HUES48 (cell line): ENCODE results near the gene SCLT1.

Experiments used
- H3K27ac ChIP-seq: one replicate; pipeline ENCODE4 v1.7.0; 2013; ENCODE audit warnings: low read depth, low read length, inconsistent platforms
- H3K27me3 ChIP-seq: 2 replicates; pipeline ENCODE4 v1.6.1; 2013; ENCODE audit warnings: mild to moderate bottlenecking, low read length; ENCODE audit not compliant: control insufficient read depth, insufficient read depth
- H3K36me3 ChIP-seq: 2 replicates; pipeline ENCODE4 v1.6.1; 2013; ENCODE audit warnings: low read length; ENCODE audit not compliant: control insufficient read depth, insufficient read depth
- H3K4me1 ChIP-seq: 2 replicates; pipeline ENCODE4 v1.6.1; 2013; ENCODE audit warnings: mild to moderate bottlenecking, low read length; ENCODE audit not compliant: control insufficient read depth, insufficient read depth
- H3K4me3 ChIP-seq: 2 replicates; pipeline ENCODE4 v1.5.1; 2013; ENCODE audit warnings: mild to moderate bottlenecking, low read depth, low read length
- H3K9ac ChIP-seq: 2 replicates; pipeline ENCODE4 v1.6.1; 2013; ENCODE audit warnings: mild to moderate bottlenecking, low read depth, low read length, moderate library complexity
- H3K9me3 ChIP-seq: 2 replicates; pipeline ENCODE4 v1.6.1; 2013; ENCODE audit warnings: low read length; ENCODE audit not compliant: control insufficient read depth, insufficient read depth

The SCLT1 gene

GRCh38 chr4:128859887-128860677 is 233.3 kb downstream of the SCLT1 start:
- H3K4me1 ChIP-seq = peaks cover 20% of the 10 kb centered on the region
- H3K27me3 ChIP-seq = no peaks in the 10 kb centered on the region
- H3K36me3 ChIP-seq = peaks cover 99% of the 10 kb centered on the region
- H3K4me3 ChIP-seq = no peak overlapping the region
- H3K9ac ChIP-seq = no peak overlapping the region
- H3K9me3 ChIP-seq = no peaks in the 10 kb centered on the region
- no peak overlapping the region for H3K27ac ChIP-seq

GRCh38 chr4:128858879-128859671 is 234.3 kb downstream of the SCLT1 start:
- no peak overlapping the region for H3K9ac ChIP-seq
- no peak overlapping the region for H3K4me3 ChIP-seq
- H3K9me3 ChIP-seq = no peaks in the 10 kb centered on the region
- no peaks in the 10 kb centered on the region for H3K27me3 ChIP-seq
- H3K36me3 ChIP-seq = peaks cover 99% of the 10 kb centered on the region
- no peak overlapping the region for H3K27ac ChIP-seq
- H3K4me1 ChIP-seq = peaks cover 15% of the 10 kb centered on the region; the same call in 1 of the 2 replicates

DNA sequence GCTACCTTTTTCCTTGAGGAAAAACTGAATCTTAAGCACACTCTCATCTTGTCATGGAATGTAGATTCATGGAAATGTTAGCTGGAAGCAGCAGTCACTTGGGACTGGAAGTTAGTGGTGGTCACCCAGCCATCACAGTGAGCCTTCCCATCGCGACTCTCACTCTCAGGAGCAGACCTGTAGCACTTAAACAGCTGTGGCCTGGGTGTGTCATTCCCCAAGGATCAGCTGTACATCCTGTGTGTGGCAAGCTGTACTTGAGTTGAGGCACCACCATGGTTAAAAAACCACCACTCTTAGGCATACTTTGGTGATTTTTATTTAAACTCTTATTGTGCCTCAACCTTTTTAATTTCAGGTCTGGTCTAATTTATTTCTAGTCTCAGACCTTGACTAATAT is 237.1 kb downstream of the SCLT1 start:
- Histone ChIP-seq H3K4me3 (no peak overlapping the region), H3K27me3 (no peaks in the 10 kb centered on the region), H3K27ac (no peak overlapping the region), H3K4me1 (no peaks in the 10 kb centered on the region), H3K9ac (no peak overlapping the region), H3K9me3 (no peaks in the 10 kb centered on the region), H3K36me3 (peaks cover 99% of the 10 kb centered on the region)

GRCh38 chr4:128855621-128856020 is 237.7 kb downstream of the SCLT1 start:
- Histone ChIP-seq H3K4me3 (no peak overlapping the region), H3K36me3 (peaks cover 99% of the 10 kb centered on the region), H3K4me1 (no peaks in the 10 kb centered on the region), H3K9ac (no peak overlapping the region), H3K9me3 (no peaks in the 10 kb centered on the region), H3K27ac (no peak overlapping the region), H3K27me3 (no peaks in the 10 kb centered on the region)

DNA sequence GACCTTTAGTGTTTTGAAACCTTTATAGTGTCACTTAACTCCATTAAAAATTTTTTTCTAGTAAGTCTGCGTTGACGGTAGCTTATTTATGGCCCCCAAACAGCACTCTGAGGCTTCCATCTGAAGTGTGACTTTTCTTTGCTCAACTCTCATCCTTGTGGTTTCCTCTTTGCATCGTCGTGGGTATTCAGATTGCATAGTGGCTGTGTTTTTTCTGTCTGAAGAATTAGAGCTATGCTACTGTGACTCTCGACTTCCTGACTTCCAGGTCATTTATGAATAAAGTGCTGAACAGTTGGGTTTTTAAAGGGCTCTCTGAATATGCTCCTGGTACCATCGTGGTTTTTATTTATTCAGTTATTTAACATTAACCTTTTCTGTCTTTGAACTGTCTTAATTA is 238.9 kb downstream of the SCLT1 start:
- H3K9me3 ChIP-seq = no peaks in the 10 kb centered on the region
- H3K27ac ChIP-seq = no peak overlapping the region
- no peaks in the 10 kb centered on the region for H3K27me3 ChIP-seq
- no peak overlapping the region for H3K9ac ChIP-seq
- no peak overlapping the region for H3K4me3 ChIP-seq
- no peaks in the 10 kb centered on the region for H3K4me1 ChIP-seq
- H3K36me3 ChIP-seq = peaks cover 99% of the 10 kb centered on the region

DNA sequence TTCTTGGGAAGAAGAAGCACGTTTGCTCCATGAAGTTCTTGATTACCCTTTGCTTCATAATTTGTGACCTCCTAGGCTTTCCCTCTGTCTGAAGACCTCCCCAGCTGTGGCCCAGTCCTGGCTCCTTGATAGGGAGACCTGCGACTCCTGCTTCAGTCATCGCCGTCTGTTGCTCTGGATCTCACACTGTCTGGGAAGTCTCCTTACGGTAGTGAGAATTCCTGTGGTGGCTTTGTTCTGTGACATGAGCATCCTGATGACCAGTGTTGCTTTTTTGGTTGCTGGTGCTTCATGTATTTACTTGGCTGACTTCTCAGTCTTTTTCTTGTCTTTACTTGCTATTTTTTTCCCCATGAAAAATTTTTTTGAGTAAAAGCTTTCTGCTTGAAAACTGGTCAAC is 239.6 kb downstream of the SCLT1 start:
- no peaks in the 10 kb centered on the region for H3K4me1 ChIP-seq
- H3K9ac ChIP-seq = no peak overlapping the region
- peaks cover 99% of the 10 kb centered on the region for H3K36me3 ChIP-seq
- H3K4me3 ChIP-seq = no peak overlapping the region
- H3K27me3 ChIP-seq = no peaks in the 10 kb centered on the region
- H3K9me3 ChIP-seq = no peaks in the 10 kb centered on the region
- no peak overlapping the region for H3K27ac ChIP-seq

DNA sequence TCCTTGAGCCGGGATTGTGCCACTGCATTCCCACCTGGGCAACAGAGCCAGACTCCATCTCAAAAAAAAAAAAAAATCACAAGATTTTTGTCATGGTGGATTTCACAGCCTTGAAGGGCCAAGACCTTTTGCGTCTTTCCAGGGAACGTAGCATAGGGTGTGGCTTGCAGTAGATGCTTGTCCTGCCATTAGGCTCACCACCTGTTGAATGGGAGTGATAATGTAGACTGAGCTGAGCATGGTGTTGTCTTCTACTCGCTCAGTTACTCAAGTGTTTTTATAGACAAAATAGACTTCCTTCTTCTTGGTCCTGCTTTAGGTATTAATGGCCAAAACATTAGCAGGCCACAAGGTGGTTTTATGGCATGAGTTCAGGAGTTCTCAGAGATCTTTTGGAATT is 243.1 kb downstream of the SCLT1 start:
- peaks cover 100% of the 10 kb centered on the region for H3K36me3 ChIP-seq
- no peak overlapping the region for H3K9ac ChIP-seq
- H3K4me3 ChIP-seq = no peak overlapping the region
- no peak overlapping the region for H3K27ac ChIP-seq
- no peaks in the 10 kb centered on the region for H3K9me3 ChIP-seq
- no peaks in the 10 kb centered on the region for H3K4me1 ChIP-seq
- H3K27me3 ChIP-seq = no peaks in the 10 kb centered on the region

DNA sequence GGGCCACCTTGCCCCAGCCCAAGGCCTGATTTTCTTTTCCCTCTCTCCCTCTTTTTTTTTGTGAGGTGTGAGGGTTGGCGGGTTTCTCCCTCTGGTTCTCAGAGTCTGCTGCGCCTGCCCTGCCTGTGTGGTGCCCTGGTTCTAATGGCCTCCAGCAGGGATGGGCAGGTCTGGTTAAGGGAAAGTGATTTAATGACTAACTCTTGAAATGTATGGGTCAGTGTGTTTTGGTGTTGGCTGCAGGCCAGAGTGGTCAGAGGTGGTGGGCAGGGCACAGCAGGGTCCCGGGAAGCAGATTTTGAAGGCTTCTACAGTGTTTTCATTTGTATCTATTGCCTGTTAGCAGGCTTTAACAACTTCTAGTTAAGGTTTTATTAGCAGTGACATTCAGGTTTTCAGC is 244.9 kb downstream of the SCLT1 start:
- H3K4me3 ChIP-seq = no peak overlapping the region
- no peaks in the 10 kb centered on the region for H3K27me3 ChIP-seq
- no peak overlapping the region for H3K9ac ChIP-seq
- H3K4me1 ChIP-seq = no peaks in the 10 kb centered on the region
- H3K27ac ChIP-seq = no peak overlapping the region
- H3K36me3 ChIP-seq = peaks cover 100% of the 10 kb centered on the region
- no peaks in the 10 kb centered on the region for H3K9me3 ChIP-seq

DNA sequence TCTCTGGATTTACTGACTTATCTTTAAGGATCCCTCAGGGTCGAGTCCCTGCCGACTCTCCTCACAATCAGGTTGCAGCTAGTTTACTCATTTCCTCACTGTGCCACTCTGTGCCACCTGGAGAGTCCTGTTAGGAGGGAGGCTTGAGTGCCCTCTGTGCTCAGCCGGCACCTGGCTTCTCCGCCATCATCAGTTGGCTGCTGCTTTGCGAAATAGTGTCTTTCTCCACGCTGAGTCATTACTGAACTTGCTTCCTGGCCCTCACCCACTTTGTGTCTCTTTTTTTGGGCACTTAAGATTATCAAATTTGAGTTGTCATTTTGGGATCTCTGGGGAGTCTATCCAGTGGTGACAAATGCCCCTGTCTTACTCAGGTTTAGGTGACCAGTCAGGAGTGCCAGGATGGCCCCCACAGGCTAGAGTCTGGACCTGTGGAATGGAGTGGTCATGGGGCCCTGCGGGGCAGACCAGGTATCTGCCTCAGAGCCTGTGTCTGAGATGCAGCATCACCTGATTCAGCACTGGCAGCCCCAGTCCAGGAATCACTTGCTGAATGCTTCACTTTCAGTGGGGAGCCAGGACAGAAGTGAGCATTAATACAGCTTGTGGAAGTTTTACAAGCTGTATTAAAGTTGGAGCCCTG is 246.1 kb downstream of the SCLT1 start:
- Histone ChIP-seq H3K27me3 (no peaks in the 10 kb centered on the region), H3K9ac (no peak overlapping the region), H3K4me1 (no peaks in the 10 kb centered on the region), H3K36me3 (peaks cover 100% of the 10 kb centered on the region), H3K27ac (no peak overlapping the region), H3K9me3 (no peaks in the 10 kb centered on the region), H3K4me3 (no peak overlapping the region)

DNA sequence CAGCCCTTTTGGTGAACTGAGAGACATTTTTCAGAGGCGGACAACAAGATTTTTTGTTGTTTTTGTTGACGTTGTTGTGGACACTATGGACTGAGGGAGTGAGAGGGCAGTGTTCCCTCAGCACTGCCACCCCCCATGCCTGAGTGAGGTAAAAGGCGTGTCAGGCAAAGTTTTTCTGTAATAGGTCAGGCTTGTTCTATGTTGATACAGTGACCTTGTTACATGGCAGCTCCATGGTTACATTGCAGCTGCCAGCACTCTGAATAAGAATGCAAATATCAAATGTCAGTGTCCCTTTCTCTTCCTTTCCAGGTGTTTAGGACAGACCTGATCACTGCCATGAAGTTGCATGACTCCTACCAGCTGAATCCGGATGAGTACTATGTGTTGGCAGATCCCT is 247.3 kb downstream of the SCLT1 start:
- Histone ChIP-seq H3K36me3 (peaks cover 100% of the 10 kb centered on the region), H3K27ac (no peak overlapping the region), H3K4me3 (no peak overlapping the region), H3K27me3 (no peaks in the 10 kb centered on the region), H3K9me3 (no peaks in the 10 kb centered on the region), H3K9ac (no peak overlapping the region), H3K4me1 (peaks cover 9% of the 10 kb centered on the region)

DNA sequence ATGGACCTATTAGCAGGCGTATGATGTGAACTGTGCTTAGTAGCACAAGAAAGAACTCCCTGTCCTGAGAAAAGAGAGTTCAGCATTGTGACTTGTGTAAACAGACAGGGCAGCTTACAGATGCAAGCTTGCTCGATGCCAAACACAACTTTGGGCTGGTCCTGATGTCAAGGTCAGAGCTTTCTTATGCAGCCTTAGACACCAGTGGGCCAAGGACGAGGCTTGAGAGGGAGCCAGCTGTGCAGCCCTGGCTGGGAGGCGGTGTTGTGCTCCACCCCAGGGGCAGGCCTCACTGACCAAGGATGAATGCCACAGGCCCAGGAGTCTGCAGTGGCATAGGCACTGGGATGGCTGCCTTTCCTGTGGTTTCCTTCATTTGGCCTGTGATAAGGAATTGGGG is 248.4 kb downstream of the SCLT1 start:
- Histone ChIP-seq H3K9ac (no peak overlapping the region), H3K27me3 (no peaks in the 10 kb centered on the region), H3K4me3 (no peak overlapping the region), H3K4me1 (peaks cover 12% of the 10 kb centered on the region), H3K9me3 (no peaks in the 10 kb centered on the region), H3K36me3 (peaks cover 100% of the 10 kb centered on the region), H3K27ac (no peak overlapping the region)
